NT2/D1 (cell line): ENCODE results near the gene MUC5AC.

Source experiments
- SUZ12 ChIP-seq: IDR thresholded peaks from 2 replicates; pipeline ENCODE4 v1.6.1; 2011; ENCODE audit not compliant: insufficient read length, insufficient read depth; ENCODE audit errors: extremely low read depth
- YY1 ChIP-seq: IDR thresholded peaks from 2 replicates; pipeline ENCODE4 v1.6.1; 2011; ENCODE audit not compliant: insufficient read length, insufficient read depth
- ZNF274 ChIP-seq: IDR thresholded peaks from 2 replicates; pipeline ENCODE4 v1.6.1; 2011; ENCODE audit warnings: mild to moderate bottlenecking, low read depth, low read length

GRCh38 chr11:1156506-1157340 lies 1.0 kb upstream of the MUC5AC start:
- TF ChIP-seq YY1, result no peak
- TF ChIP-seq ZNF274, result no peak
- TF ChIP-seq SUZ12, result no peak
